Esophagus muscularis mucosa (tissue), 4 donors: Measurements from ENCODE around the gene PHACTR4. TPM values are rescaled to one million over a fixed set of nuclear protein-coding genes. Genes with fewer than 3 reads are reported as not detected.

ENCODE experiments used
- DNase-seq: peaks from one replicate; pipeline ENCODE4 v3.0.0-alpha.2; 2017; ENCODE audit errors: extremely low spot score
- H3K27ac ChIP-seq, 4 donors: fragments of 200-600 bp; sonication (generic); replicated peaks in 1 of 4; 1 replicate in 3 of 4; 2 replicates in 1 of 4; pipeline ENCODE4 v1.5.1; 2016 to 2019; ENCODE audit warnings: mild to moderate bottlenecking in 1 of 4
- H3K27me3 ChIP-seq, 4 donors: fragments of 200-600 bp; sonication (generic); one replicate each; pipeline versions ENCODE4 v1.5.1 to v1.6.0; 2016 to 2019
- H3K36me3 ChIP-seq, 4 donors: fragments of 200-600 bp; sonication (generic); one replicate each; pipeline ENCODE4 v1.5.1; 2016 to 2019
- H3K4me1 ChIP-seq, 4 donors: fragments of 200-600 bp; sonication (generic); one replicate each; pipeline ENCODE4 v1.5.1; 2016 to 2019
- H3K4me3 ChIP-seq, 4 donors: fragments of 200-600 bp; sonication (generic); 1 replicate in 2 of 4; 2 replicates in 2 of 4; pipeline ENCODE4 v1.5.1; 2016 to 2019; ENCODE audit warnings: mild to moderate bottlenecking in 4 of 4, moderate library complexity in 1 of 4
- H3K9me3 ChIP-seq, 4 donors: fragments of 200-600 bp; sonication (generic); 1 replicate in 3 of 4; 2 replicates in 1 of 4; pipeline ENCODE4 v1.5.1; 2016 to 2019
- CTCF ChIP-seq, 3 experiments: fragments of 200-600 bp in 2 of 3; fragments of 450-650 bp in 1 of 3; sonication (generic) in 2 of 3; IDR thresholded peaks; one replicate each; pipeline ENCODE4 v1.5.1; 2017 to 2019; ENCODE audit warnings: antibody characterized with exemption in 3 of 3, mild to moderate bottlenecking in 2 of 3, moderate library complexity in 1 of 3
- EP300 ChIP-seq: sonication (generic); formaldehyde crosslinking; IDR thresholded peaks from one replicate; pipeline ENCODE4 v1.6.1; 2017; ENCODE audit warnings: antibody characterized with exemption
- POLR2A ChIP-seq: fragments of 450-650 bp; IDR thresholded peaks from one replicate; pipeline ENCODE4 v1.6.1; 2017; ENCODE audit warnings: antibody characterized with exemption, moderate library complexity, mild to moderate bottlenecking, low read depth
- POLR2AphosphoS5 ChIP-seq, 2 donors: sonication (generic); formaldehyde crosslinking; IDR thresholded peaks; one replicate each; pipeline ENCODE4 v1.6.1; 2017; ENCODE audit warnings: antibody characterized with exemption in 2 of 2
- WGBS: methylation state at CpG from one replicate; pipeline ENCODE4 v1.1.5; 2018; 5-methylcytosine and 5-hydroxymethylcytosine counted together
- intact Hi-C: fragments of 100-400 bp; cut with DNase I; formaldehyde crosslinking; loops from one replicate; pipeline ENCODE4 v1.15.1; 2023
- total RNA-seq, 4 donors: library from RNA; depleted of rRNA; stranded (reverse); fragments of >200 nt; gene quantifications; one replicate each; pipeline versions ENCODE4 v1.1.0 to v1.2.1, GENCODE V29; 2016

The PHACTR4 gene
- total RNA-seq, 4 donors from 2014 or later: 21.0 to 32.4 (median 27.7) TPM

GRCh38 chr1:28530456-28530855 is 160.9 kb downstream of the PHACTR4 start:
- Histone ChIP-seq H3K36me3 (peaks cover 0 to 27% (median 13%) of the 10 kb centered on the region in 4 donors), H3K4me1 (no peaks in the 10 kb centered on the region), H3K27me3 (no peaks in the 10 kb centered on the region), H3K27ac (no peak overlapping the region), H3K9me3 (no peaks in the 10 kb centered on the region), H3K4me3 (no peak overlapping the region)
- WGBS: 98% methylated on average over 23 of the region's 31 CpGs
- TF ChIP-seq EP300 (no peak), CTCF (IDR thresholded peaks at IDR 0.05) (no peak), POLR2A (no peak), POLR2AphosphoS5 (IDR thresholded peaks at IDR 0.05) (no peak)
- intact Hi-C loops: no loop called here
- DNase-seq: no peak

GRCh38 chr1:28534671-28535070 is 165.1 kb downstream of the PHACTR4 start:
- DNase-seq: no peak
- no peaks in the 10 kb centered on the region for H3K27me3 ChIP-seq
- H3K9me3 ChIP-seq: no peaks in the 10 kb centered on the region
- no peaks in the 10 kb centered on the region for H3K4me1 ChIP-seq
- H3K27ac ChIP-seq: no peak overlapping the region
- TF ChIP-seq CTCF (IDR thresholded peaks at IDR 0.05) (no peak), POLR2A (no peak), EP300 (no peak)
- intact Hi-C loops: no loop called here
- no peak overlapping the region for H3K4me3 ChIP-seq
- peaks cover 4 to 59% (median 37%) of the 10 kb centered on the region in 4 donors for H3K36me3 ChIP-seq
- WGBS: 94% methylated on average over 6 of the region's 6 CpGs

- TF ChIP-seq POLR2AphosphoS5 (IDR thresholded peaks at IDR 0.05): no peak
- no peak for TF ChIP-seq CTCF (IDR thresholded peaks at IDR 0.05)
- TF ChIP-seq EP300: no peak
- TF ChIP-seq POLR2A: no peak
- Histone ChIP-seq H3K4me3 (no peak overlapping the region), H3K9me3 (no peaks in the 10 kb centered on the region), H3K27me3 (no peaks in the 10 kb centered on the region), H3K27ac (no peak overlapping the region), H3K36me3 (peaks cover 4 to 58% (median 37%) of the 10 kb centered on the region in 4 donors), H3K4me1 (no peaks in the 10 kb centered on the region)
- intact Hi-C loops: no loop called here
- DNase-seq: no peak
- 100% methylated on average over 2 of the region's 6 CpGs for whole genome bisulfite sequencing
These were observed 165.6 kb downstream of the PHACTR4 start for GRCh38 chr1:28535180-28535579.

GRCh38 chr1:28537457-28538199 is 168.1 kb downstream of the PHACTR4 start:
- Histone ChIP-seq H3K27ac (no peak overlapping the region), H3K4me3 (no peak overlapping the region), H3K4me1 (no peaks in the 10 kb centered on the region), H3K9me3 (no peaks in the 10 kb centered on the region), H3K27me3 (no peaks in the 10 kb centered on the region), H3K36me3 (peaks cover 4 to 41% (median 32%) of the 10 kb centered on the region in 4 donors)
- 90% methylated on average over 5 of the region's 8 CpGs for WGBS
- TF ChIP-seq POLR2AphosphoS5 (IDR thresholded peaks at IDR 0.05) (no peak), EP300 (no peak), POLR2A (no peak), CTCF (IDR thresholded peaks at IDR 0.05) (no peak)
- DNase-seq: no peak
- intact Hi-C loops: no loop called here

GRCh38 chr1:28538286-28538685 is 168.7 kb downstream of the PHACTR4 start:
- H3K9me3 ChIP-seq: no peaks in the 10 kb centered on the region
- peaks cover 4 to 41% (median 32%) of the 10 kb centered on the region in 4 donors for H3K36me3 ChIP-seq
- H3K4me3 ChIP-seq: no peak overlapping the region
- H3K4me1 ChIP-seq: no peaks in the 10 kb centered on the region
- no peak for DNase-seq
- 80% methylated on average over 5 of the region's 6 CpGs for WGBS
- no peak for TF ChIP-seq POLR2A
- TF ChIP-seq EP300: no peak
- no peak for TF ChIP-seq CTCF (IDR thresholded peaks at IDR 0.05)
- TF ChIP-seq POLR2AphosphoS5 (IDR thresholded peaks at IDR 0.05): no peak
- intact Hi-C loops: no loop called here
- no peaks in the 10 kb centered on the region for H3K27me3 ChIP-seq
- H3K27ac ChIP-seq: no peak overlapping the region
